Measurements from ENCODE around the gene RACK1.

RACK1 gene

DNA sequence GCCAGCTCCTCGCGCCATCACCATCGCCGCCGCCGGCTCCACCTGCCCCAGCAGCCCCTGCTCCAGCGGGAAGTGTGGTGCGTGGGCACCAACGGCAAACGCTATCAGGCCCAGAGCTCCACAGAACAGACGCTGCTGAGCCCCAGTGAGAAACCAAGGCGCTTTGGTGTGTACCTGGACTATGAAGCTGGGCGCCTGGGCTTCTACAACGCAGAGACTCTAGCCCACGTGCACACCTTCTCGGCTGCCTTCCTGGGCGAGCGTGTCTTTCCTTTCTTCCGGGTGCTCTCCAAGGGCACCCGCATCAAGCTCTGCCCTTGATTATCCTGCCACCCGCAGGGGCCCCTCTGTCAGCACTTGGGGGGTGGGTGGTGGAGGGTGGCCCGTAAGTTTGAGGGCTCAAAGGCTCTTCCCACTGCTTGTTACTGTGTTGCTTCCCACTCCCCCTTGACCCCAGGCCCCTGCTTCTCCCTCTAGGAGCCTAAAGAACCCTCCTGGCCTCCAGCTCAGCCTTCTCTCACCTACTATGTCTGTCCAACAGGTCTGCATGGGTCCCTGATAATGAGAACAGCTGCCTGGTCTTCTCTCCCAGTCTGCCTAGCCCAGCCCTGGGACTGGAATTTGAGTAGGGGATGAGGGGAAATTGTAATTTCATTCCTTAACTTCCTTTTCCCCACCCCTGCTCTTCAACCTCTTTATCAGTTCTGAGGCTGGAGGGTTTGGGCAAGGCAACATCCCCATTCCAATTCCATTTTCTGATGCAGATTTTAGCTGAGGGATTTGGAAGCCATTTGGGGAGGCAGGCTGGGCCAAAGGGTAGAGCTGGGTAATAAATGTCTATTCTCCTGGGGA is 9.0 kb downstream of the RACK1 start:
- TF ChIP-seq CTCF (IDR thresholded peaks at IDR 0.05) = no peak

- TF ChIP-seq CTCF (IDR thresholded peaks at IDR 0.05) = no peak
Observed at GRCh38 chr5:181233801-181234454, 9.8 kb downstream of the RACK1 start.

DNA sequence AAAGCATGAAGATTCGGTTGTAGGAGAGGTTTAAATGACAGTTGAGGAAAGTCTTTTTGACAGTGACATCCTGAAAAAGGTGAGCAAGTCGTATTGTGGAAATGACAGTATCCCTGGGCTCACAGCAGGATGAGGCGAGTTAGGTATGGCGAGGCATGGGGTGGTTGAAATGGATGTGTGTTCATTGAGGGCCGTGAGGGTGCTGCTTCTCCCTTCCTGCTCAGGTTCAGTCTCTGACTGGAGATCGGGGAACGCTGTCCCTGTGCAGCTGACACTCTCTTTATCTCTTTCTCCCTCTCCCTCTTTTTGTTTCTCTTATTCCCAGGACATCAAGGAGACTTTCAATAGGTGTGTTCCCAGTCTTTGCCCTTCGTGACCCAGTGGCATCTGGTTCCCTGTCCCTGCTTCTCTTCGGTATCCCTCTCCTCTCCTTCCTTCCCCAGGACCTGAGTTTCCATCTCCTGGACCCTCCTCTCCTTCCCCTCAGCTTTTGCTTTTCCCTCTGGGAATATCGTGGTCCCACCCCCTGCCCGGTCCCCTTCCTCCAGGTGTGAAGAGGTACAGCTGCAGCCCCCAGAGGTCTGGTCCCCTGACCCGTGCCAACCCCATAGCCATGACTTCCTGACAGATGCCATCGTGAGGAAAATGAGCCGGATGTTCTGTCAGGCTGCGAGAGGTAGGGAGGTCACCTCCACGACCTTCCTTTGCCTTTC is 10.5 kb downstream of the RACK1 start:
- no peak for TF ChIP-seq CTCF (IDR thresholded peaks at IDR 0.05)

GRCh38 chr5:181232593-181232992 is 11.1 kb downstream of the RACK1 start:
- TF ChIP-seq CTCF (IDR thresholded peaks at IDR 0.05) = no peak

DNA sequence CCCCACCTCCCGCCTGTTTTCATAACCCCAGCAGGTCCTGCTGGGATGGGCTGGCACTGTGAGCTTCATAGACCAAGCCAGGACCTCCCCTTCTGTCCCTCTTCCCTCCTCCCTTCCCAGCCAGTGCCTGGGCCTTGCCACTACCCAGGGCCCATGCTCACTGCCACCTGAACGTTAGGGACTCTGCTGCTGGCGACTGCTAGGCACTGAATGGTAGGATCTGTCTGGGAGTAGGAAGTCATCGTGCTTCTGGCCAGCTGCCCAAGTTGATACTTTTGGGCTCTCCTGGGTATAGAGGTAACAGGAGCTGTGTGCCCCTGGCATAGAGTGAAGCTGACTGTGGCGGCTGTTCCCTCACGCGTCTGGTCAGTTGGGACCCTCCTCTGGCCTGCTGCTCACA is 12.3 kb downstream of the RACK1 start:
- TF ChIP-seq CTCF (IDR thresholded peaks at IDR 0.05) = no peak

- TF ChIP-seq CTCF (IDR thresholded peaks at IDR 0.05) = no peak
Observed at GRCh38 chr5:181230551-181230950, 13.2 kb downstream of the RACK1 start.

- TF ChIP-seq CTCF (IDR thresholded peaks at IDR 0.05) = no peak
Observed at GRCh38 chr5:181229996-181230395, 13.7 kb downstream of the RACK1 start.

Measured in LNCAP (cell line).